Tibial nerve (tissue), 4 donors: ENCODE results near the gene OGA.

Experiments used
- CTCF ChIP-seq, 5 experiments: fragments of 200-600 bp in 3 of 5; fragments of 450-650 bp in 2 of 5; sonication (generic) in 3 of 5; IDR thresholded peaks; one replicate each; pipeline ENCODE4 v1.5.1; 2016 to 2019; ENCODE audit warnings: antibody characterized with exemption in 5 of 5, mild to moderate bottlenecking in 3 of 5, moderate library complexity in 2 of 5
- EP300 ChIP-seq, 2 donors: sonication (generic); formaldehyde crosslinking; IDR thresholded peaks; one replicate each; pipeline ENCODE4 v1.6.1; 2017; ENCODE audit warnings: antibody characterized with exemption in 2 of 2, mild to moderate bottlenecking in 1 of 2
- POLR2A ChIP-seq, 2 donors: fragments of 450-650 bp; IDR thresholded peaks; one replicate each; pipeline ENCODE4 v1.6.1; 2017; ENCODE audit warnings: antibody characterized with exemption in 2 of 2, mild to moderate bottlenecking in 2 of 2, moderate library complexity in 2 of 2

GRCh38 chr10:101767600-101767945 is 50.7 kb downstream of the OGA start:
- no peak for TF ChIP-seq CTCF (IDR thresholded peaks at IDR 0.05)
- TF ChIP-seq POLR2A (IDR thresholded peaks at IDR 0.05) = no peak
- no peak for TF ChIP-seq EP300 (IDR thresholded peaks at IDR 0.05)
